AG20443 (cell line): ENCODE data around the gene CCDC138.

Experiments used
- DNase-seq: peaks from one replicate; pipeline ENCODE4 v3.0.0; 2012; ENCODE audit warnings: low spot score, mixed read lengths

The CCDC138 gene

GRCh38 chr2:108896741-108897140 lies 110.2 kb downstream of the CCDC138 start:
- DNase-seq: no peak

- DNase-seq: no peak
Observed at GRCh38 chr2:108898315-108899082, 111.9 kb downstream of the CCDC138 start.

GRCh38 chr2:108904680-108905079 lies 118.1 kb downstream of the CCDC138 start:
- no peak for DNase-seq

DNA sequence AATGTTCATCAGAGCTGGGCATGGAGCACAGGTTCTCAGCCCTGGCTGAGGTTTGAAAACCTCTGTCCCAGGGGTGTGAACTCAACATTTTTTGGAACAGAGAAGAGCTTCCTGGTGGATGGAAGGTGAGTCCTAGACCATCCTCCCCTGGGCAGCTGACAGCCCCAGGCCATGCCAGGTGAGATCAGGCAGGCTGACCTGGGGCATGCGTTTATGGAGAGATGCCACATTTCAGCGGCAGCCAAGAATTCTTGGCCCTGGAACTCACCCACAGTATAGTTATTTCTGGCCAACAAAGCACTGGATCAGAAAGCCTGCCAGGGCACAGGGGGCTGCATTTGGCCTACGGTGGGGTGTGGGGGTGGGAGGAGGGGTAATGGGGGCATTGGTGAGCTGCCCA lies 118.6 kb downstream of the CCDC138 start:
- DNase-seq: no peak

DNA sequence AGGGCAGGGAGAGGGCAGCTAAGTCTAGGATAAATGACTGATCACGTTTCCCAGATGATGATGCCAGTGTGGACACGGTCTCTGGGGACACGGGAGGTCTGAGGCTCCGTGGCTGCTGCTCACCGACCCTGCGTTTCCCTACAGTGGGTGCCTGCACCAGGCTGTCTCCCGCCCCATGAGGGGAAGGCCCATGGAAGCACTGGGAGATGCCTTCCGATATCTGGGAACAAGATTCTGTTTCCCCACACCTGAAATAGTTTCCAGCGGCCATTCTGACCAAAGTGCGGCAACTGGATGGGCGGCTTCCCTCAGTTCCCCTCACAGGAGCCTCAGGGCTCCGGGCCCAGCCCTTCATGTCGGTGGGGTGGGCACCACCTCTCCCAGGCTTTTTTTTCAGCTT lies 119.3 kb downstream of the CCDC138 start:
- DNase-seq: no peak

DNA sequence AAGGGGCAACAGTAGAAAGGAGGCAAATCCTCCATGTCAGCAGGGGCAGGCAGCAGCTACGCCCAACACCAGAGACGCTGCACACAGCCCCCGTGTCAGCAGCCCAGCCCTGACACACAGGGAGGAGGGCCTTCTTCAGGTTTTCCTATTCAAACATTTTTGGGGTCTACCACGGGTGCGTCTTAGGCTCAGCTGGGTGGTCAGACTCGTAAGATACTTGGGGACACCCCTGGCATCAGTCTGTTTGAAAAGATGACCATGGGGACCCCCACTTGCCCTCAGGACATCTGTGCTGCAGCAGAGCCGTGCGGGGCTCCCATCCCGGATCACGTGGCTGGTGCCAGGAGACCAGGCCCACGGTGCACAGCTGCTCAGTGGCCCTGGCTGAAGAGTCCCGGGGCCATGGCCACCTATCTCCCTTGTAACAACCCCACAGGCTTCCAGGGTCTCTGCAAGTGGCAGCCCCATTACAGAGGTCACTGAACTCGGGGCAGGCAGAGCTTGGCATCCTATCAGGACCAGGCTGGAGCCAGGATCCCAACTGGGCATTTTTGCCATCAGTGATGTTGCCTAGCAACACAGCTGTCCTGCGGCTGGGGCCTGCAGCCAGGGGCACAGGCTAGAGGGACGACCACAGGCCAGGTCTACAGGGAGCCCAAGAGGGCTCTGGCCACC lies 120.0 kb downstream of the CCDC138 start:
- DNase-seq: peak; percentile 9

DNA sequence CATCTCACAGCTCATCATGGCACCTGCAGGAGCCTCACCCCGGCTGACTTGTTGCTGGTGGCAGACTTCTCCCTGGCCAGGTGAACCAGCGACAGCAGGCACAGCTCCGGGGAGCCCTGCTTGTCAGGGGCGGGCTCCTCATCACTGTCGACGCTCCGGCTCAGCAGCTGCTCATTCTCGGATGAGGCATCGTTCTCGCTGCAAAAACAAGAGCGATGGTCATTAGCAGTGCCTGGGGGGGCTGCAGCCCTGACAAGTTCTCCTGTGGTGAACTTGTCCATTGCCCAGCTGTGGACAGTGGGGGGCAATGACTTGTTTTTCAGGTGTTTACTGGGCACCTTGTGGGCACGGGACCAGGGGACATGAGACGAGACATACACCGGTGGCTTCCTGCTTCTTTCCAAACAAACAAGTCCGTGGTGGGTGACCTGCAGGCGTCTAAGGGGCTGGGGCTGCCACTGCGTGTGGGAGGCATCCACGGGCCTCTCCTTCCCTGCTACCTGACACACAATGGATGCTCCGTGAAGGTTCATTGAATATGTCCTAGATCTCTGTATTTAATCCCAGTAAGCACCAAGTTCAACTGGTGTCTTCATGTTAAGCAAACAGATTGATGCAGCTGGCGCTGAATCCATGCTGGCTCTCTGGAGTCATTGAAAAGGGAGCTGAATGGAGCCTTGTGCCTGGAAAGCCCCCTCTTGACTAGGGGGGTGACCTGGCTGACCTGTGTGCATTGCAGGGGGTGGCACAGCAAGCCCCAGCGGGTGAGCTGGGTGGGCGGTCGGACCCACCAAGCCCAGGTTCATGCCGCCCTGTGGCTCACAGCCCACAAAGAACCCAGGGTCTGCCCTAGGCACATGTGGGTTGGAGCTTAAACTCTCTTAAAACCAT lies 121.5 kb downstream of the CCDC138 start:
- peak; percentile 5 for DNase-seq

- peak; percentile 4 for DNase-seq
Observed at GRCh38 chr2:108908713-108909070, 122.1 kb downstream of the CCDC138 start.

DNA sequence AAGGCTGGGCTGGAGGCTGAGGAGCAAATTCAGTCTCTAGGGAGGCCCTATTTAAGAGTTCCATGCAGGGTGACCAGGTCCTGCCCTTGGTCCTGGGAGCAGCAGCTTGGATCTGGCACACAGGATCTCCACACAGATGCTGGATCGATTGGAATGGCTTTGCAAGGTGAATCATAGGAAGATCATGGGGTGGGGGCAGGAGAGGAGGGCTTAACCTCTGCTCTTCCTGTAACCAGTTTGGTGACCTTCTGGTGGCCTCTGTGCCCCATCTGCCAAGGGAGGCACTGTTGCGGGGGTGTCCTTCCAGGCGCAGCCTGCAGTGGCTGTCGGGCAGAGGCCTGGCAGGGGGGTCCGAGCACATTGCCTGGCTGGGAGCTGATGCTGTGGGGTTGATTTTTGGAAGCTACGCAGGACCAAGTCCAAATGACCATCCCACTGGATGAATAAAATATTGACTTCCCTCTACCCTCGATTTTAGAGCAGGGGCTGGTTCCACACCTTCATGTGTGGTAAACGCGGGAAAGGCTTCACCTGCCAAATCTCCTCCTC lies 122.8 kb downstream of the CCDC138 start:
- peak; percentile 6 for DNase-seq

DNA sequence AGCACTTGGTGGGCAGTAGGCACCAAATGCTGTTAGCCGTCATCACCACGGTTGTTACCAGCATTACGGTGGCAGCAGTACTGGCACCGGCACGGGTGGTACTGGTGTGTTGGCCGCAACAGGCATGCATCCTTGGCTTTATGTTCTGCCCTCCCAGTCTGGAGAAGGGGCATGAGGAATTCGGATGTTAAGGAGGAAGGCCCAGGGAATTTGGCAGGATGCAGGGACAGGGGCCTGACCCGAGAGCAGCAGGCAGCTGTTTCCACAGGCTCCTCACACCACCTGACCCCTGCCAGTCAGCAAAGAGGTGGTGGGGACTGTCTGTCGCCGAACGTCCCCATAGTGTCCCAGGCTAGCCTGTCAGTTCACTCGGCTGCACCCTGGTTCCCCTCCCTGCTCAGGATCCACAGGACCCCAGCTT lies 123.5 kb downstream of the CCDC138 start:
- peak; percentile 7 for DNase-seq

DNA sequence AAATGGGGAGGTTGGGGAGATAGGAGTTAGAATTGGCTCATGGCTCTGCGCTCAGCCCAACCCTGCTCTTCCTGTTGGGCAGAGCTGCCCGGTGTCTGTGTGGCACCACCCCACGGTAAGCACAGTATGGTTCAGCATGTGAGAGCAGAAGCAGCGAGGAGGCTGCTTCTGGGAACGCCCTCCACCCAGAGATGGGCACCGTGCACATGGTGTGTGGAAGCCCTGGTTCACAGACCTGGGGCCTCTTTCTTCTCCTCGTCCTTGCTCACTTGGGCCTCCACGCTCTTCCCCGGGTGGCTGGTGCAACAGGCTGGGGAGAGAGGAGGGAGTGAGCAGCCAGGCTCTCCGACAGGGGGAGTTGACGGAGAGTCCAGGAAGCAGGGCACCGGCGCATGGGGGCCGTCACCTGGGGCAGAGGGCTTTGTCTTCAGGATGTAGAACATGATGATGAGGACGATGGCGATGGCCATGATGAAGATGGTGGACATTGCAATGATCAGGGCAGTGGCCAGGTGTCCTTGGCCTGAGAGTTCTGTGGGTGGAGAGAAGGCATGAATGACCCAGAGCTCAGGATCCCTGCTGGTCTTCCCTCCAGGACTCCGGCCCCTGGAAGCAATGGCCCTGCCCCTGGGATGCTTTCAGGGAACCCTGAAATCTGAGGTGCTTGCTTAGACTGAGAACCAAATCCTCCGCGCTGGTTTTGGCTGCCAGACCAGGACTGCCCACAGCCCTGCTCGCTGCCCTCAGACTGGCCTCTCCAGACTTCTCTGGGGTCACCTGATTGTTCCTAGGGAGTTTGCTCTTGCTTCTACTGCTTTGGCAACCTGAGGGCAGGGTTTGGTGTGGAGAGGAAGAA lies 124.2 kb downstream of the CCDC138 start:
- DNase-seq: no peak

DNA sequence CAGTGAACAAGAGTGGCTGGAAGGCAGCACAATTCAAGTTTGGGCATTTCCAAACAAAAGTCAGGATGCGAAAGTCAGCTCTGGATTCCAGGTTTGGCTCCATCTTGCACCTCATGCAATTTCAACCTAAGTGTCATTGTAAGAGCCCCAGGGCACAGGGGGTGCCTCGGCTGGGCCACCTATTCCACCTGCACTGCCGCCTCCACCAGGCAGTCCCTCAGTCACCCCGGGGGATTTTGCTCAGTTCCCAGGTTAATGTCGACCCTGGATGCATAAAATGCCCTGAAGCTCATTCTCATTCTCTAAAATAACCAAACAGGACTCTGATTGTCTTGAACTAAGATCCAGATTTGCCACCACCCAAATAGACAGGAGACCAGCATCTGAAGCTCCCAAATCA lies 124.8 kb downstream of the CCDC138 start:
- no peak for DNase-seq

- no peak for DNase-seq
Observed at GRCh38 chr2:108911807-108912628, 125.4 kb downstream of the CCDC138 start.

DNA sequence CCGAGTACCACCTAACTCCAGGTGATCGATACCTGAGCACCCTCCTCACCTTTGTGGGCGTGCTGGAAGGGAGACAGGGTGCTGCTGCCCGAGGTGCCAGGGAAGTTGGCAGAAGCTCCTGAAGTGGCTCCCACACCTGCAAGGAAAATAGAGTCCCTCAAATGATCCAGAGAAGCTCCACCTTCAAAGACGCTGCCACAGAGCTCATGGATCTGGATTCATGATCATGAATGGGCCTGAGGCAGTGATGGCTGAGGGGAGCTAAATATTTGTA lies 126.0 kb downstream of the CCDC138 start:
- DNase-seq: no peak

DNA sequence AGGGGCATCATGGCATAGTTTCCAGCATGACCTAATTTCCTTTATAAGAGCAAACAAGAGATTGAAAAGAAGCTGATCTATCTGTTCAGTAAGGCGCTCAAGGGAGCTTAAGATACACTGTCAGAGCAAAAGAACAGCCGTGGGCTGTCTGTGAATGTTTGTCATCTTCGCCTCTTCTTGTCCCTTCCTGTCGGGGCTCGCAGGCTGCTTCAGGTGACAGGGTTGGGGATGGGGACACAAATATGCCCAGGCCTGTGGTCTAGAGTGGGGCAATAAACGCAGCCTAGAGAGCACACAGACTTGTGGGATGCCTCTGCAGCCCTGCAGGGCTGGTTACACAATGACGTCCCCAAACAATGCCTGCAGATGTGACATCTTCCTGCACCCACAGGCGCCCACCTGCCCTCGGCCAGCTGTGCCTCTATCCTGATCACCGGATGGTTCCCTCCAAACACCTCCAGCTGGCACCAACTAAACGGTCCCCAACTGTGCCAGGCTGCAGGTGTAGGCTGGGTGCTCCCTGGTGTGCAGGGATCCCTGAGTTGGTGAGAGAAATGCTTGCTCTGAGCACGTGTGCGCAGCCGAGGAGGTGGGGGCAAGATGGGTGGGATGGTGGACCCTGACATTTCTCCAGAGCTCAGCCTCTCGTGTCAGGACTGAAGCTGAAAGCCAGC lies 129.7 kb downstream of the CCDC138 start:
- DNase-seq: no peak

GRCh38 chr2:108916796-108917421 lies 130.3 kb downstream of the CCDC138 start:
- DNase-seq: peak; percentile 41

GRCh38 chr2:108917526-108917925 lies 131.0 kb downstream of the CCDC138 start:
- no peak for DNase-seq

- DNase-seq: no peak
Observed at GRCh38 chr2:108918156-108918874, 131.7 kb downstream of the CCDC138 start.

- DNase-seq: no peak
Observed at GRCh38 chr2:108918941-108919341, 132.4 kb downstream of the CCDC138 start.
